K562 (cell line): Measurements from ENCODE around the gene DCHS2. TPM values are rescaled to one million over a fixed set of nuclear protein-coding genes. Genes with fewer than 3 reads are reported as not detected.
A peak's percentile ranks its signal among the peaks of the same experiment; 100 is the strongest.

Source experiments
- ATAC-seq: fragments of 200-7000 bp; cut with Tn5 transposase; 3 replicates; pipeline ENCODE4 v1.9.1; 2020; ENCODE audit warnings: moderate library complexity
- BruUV-seq: library from RNA; stranded (reverse); fragments of 400-500 nt; replicated peaks from 2 replicates; lab custom pipeline; 2021; lab: Mats Ljungman, UMichigan
- CTCF ChIA-PET: fragments of 300-600 bp; formaldehyde crosslinking; extraction: SDS; loops from one replicate; lab custom pipeline; 2021; ENCODE audit warnings: low intra/inter-chr PET ratio; lab: Yijun Ruan, JAX
- POLR2A ChIA-PET: fragments of 300-600, 350-650 bp; sonication (Branson Sonifier 250); formaldehyde crosslinking; extraction: SDS; loops from one replicate; lab custom pipeline; 2021; ENCODE audit warnings: antibody characterized with exemption, inconsistent platforms; lab: Yijun Ruan, JAX
- DNase-seq, 4 experiments: peaks; one replicate each; pipeline versions ENCODE4 v3.0.0 to v3.0.0-alpha.2; 2011 to 2018; ENCODE audit warnings: low spot score in 3 of 4, mixed read lengths in 3 of 4; ENCODE audit errors: extremely low read depth in 1 of 4
- FAIRE-seq: peaks from 2 replicates; lab custom pipeline; 2011; peaks lifted over from hg19 to GRCh38; lab: Jason Lieb, UNC
- H2AFZ ChIP-seq: 2 replicates; pipeline ENCODE4 v1.6.0; 2011; ENCODE audit warnings: low read depth, low read length, control low read depth, inconsistent platforms
- H3K27ac ChIP-seq: fragments of 200-600 bp; 3 replicates; pipeline ENCODE4 v1.8.0; 2011; ENCODE audit warnings: low read depth, mild to moderate bottlenecking, control low read depth, inconsistent platforms, low read length, moderate library complexity, mixed read lengths; ENCODE audit errors: extremely low read depth
- H3K27me3 ChIP-seq, 2 experiments: fragments of 300-600 bp in 1 of 2; 2 replicates in 1 of 2; 3 replicates in 1 of 2; pipeline versions ENCODE4 v1.6.0 to v1.8.0; 2011; ENCODE audit warnings: inconsistent platforms in 2 of 2, low read length in 2 of 2, mild to moderate bottlenecking in 1 of 2, mixed read lengths in 1 of 2, moderate library complexity in 1 of 2; ENCODE audit not compliant: control insufficient read depth in 2 of 2, insufficient read depth in 2 of 2
- H3K36me3 ChIP-seq: fragments of 300-600 bp; 3 replicates; pipeline ENCODE4 v1.8.0; 2011; ENCODE audit warnings: mild to moderate bottlenecking, low read length, inconsistent platforms; ENCODE audit not compliant: control insufficient read depth, insufficient read depth
- H3K4me1 ChIP-seq, 2 experiments: fragments of 200-600 bp in 1 of 2; replicated peaks in 1 of 2; 2 replicates in 1 of 2; 3 replicates in 1 of 2; pipeline versions ENCODE4 v1.5.1 to v1.8.0; 2011; ENCODE audit warnings: inconsistent platforms in 2 of 2, low read length in 2 of 2, mild to moderate bottlenecking in 1 of 2, mixed read lengths in 1 of 2, moderate library complexity in 1 of 2; ENCODE audit not compliant: control insufficient read depth in 2 of 2, insufficient read depth in 2 of 2
- H3K4me2 ChIP-seq: 2 replicates; pipeline ENCODE4 v1.6.1; 2011; ENCODE audit warnings: low read length, control low read depth, inconsistent platforms, mixed read lengths; ENCODE audit not compliant: insufficient read depth
- H3K4me3 ChIP-seq: fragments of 200-600 bp; sonication (generic), shearing (Covaris generic); 2 replicates; pipeline ENCODE4 v1.5.1; 2016; ENCODE audit warnings: control low read depth, inconsistent platforms
- H3K79me2 ChIP-seq: fragments of 200-600 bp; 3 replicates; pipeline ENCODE4 v1.8.0; 2011; ENCODE audit warnings: low read length, inconsistent platforms; ENCODE audit not compliant: control insufficient read depth, insufficient read depth
- H3K9ac ChIP-seq, 2 experiments: 2 replicates each; pipeline versions ENCODE4 v1.6.0 to v1.6.1; 2011; ENCODE audit warnings: low read depth in 2 of 2, low read length in 2 of 2, control low read depth in 1 of 2, inconsistent platforms in 1 of 2, mild to moderate bottlenecking in 1 of 2, mixed read lengths in 1 of 2; ENCODE audit not compliant: insufficient read depth in 1 of 2
- H3K9me1 ChIP-seq: one replicate; pipeline ENCODE4 v1.6.0; 2011; ENCODE audit warnings: inconsistent platforms, mild to moderate bottlenecking, low read length, moderate library complexity; ENCODE audit not compliant: control insufficient read depth, insufficient read depth
- H3K9me3 ChIP-seq: replicated peaks from 2 replicates; pipeline ENCODE4 v1.5.1; 2011; ENCODE audit warnings: low read depth, low read length, inconsistent platforms; ENCODE audit not compliant: control insufficient read depth, insufficient read depth
- H4K20me1 ChIP-seq: replicated peaks from 2 replicates; pipeline ENCODE4 v1.6.1; 2011; ENCODE audit warnings: low read length, inconsistent platforms, mixed read lengths; ENCODE audit not compliant: control insufficient read depth, insufficient read depth
- CHAMP1 ChIP-seq: fragments of 450-650 bp; IDR thresholded peaks from 2 replicates; pipeline ENCODE4 v1.6.1; 2016; ENCODE audit warnings: mild to moderate bottlenecking
- FOXA1 ChIP-seq: fragments of 450-650 bp; IDR thresholded peaks from 2 replicates; pipeline ENCODE4 v1.6.1; 2016; ENCODE audit warnings: mild to moderate bottlenecking, borderline replicate concordance
- GMEB1 ChIP-seq: fragments of 250-450 bp; sonication (Bioruptor Pico); IDR thresholded peaks from 2 replicates; pipeline ENCODE4 v1.4.0; 2020; ENCODE audit warnings: mild to moderate bottlenecking
- HBP1 ChIP-seq: fragments of 450-650 bp; formaldehyde crosslinking; IDR thresholded peaks from 2 replicates; pipeline ENCODE4 v1.4.0; 2022; ENCODE audit warnings: missing genetic modification characterization
- NFXL1 ChIP-seq: fragments of 450-650 bp; formaldehyde crosslinking; IDR thresholded peaks from 2 replicates; pipeline ENCODE4 v1.4.0; 2021; ENCODE audit warnings: mild to moderate bottlenecking
- NR1H2 ChIP-seq: sonication (generic); formaldehyde crosslinking; IDR thresholded peaks from 2 replicates; pipeline ENCODE4 v1.4.0; 2020; ENCODE audit warnings: mild to moderate bottlenecking, missing genetic modification reagents
- SIN3A ChIP-seq, 2 experiments: fragments of 150-350 bp in 1 of 2; IDR thresholded peaks; 2 replicates each; pipeline ENCODE4 v1.6.1; 2011 to 2016; ENCODE audit warnings: borderline replicate concordance in 2 of 2, low read depth in 2 of 2, low read length in 2 of 2, mild to moderate bottlenecking in 2 of 2, moderate library complexity in 2 of 2; ENCODE audit not compliant: control insufficient read depth in 1 of 2
- WGBS: fragments of 100-300 bp; shearing (Covaris generic); methylation state at CpG from one replicate; pipeline ENCODE4 v1.1.6; 2016; ENCODE audit warnings: low coverage, mixed read lengths; ENCODE audit not compliant: insufficient coverage; ENCODE audit errors: missing lambda C conversion rate; 5-methylcytosine and 5-hydroxymethylcytosine counted together
- in situ Hi-C: fragments of 300-500 bp; cut with MboI; formaldehyde crosslinking; loops from 4 replicates; pipeline ENCODE4 v1.15.0; 2018; ENCODE audit warnings: inconsistent platforms, mixed read lengths
- intact Hi-C: fragments of 100-400 bp; cut with micrococcal nuclease; formaldehyde crosslinking; loops from 2 replicates; pipeline ENCODE4 v1.14.2; 2022
- polyA plus RNA-seq, 8 experiments: library from polyadenylated mRNA; depleted of rRNA in 4 of 8; stranded (reverse) in 5 of 8; unstranded in 3 of 8; fragments of >200 nt; fragmentation: Nextera tagmentation in 2 of 8; fragmentation: Illumina TruSeq in 1 of 8; extraction: Ambion mirVana in 2 of 8; extraction: Trizol in 1 of 8; gene quantifications; 2 replicates each; pipeline versions ENCODE4 v1.2.1 to v1.2.3, GENCODE V29; 2011 to 2014; ENCODE audit warnings: inconsistent platforms in 1 of 8, missing spikeins in 1 of 8
- total RNA-seq, 7 experiments: library from RNA; depleted of rRNA in 6 of 7; stranded (reverse); fragments of >200 nt in 6 of 7; fragmentation: Illumina TruSeq in 2 of 7; extraction: Trizol in 2 of 7; gene quantifications; 2 replicates each; pipeline versions ENCODE4 v1.2.1 to v1.2.3, GENCODE V29; 2011 to 2021; ENCODE audit warnings: low replicate concordance in 1 of 7

The DCHS2 gene
- total and polyA plus RNA-seq, 9 of the 15 experiments (the other 6 are each of a cell fraction or from before 2014, with no cell fraction given) = 0.49 to 7.1 (median 5.3) TPM

- Histone ChIP-seq H3K4me2 (peak overlapping the region; percentile 72), H3K79me2 (no peaks in the 10 kb centered on the region; the same call in 2 of the 3 replicates), H2AFZ (peak overlapping the region; percentile 86), H3K9me3 (no peaks in the 10 kb centered on the region; the same call in 1 of the 2 replicates), H3K27me3 (no peaks in the 10 kb centered on the region)
- ATAC-seq (no peak), DNase-seq (no peak)
- 94% methylated on average over 41 of the region's 76 CpGs for WGBS
- intact Hi-C loops = no loop called here
- POLR2A ChIA-PET = interaction anchor here (0.6 kb wide), 1 partner anchor 58 kb away, joined by 3 read pairs; no protein-coding TSS in a partner anchor
- TF ChIP-seq CHAMP1 (0 out of 2 replicates have a peak, but pooled peaks have one; percentile 23), SIN3A (IDR thresholded peaks at IDR 0.05; ENCODE audit: borderline replicate concordance in 2 of 2, control insufficient read depth in 1 of 2, low read depth in 2 of 2, low read length in 2 of 2) (no peak), FOXA1 (no peak), NFXL1 (no peak), HBP1 (CRISPR knock-in tag) (no peak), NR1H2 (CRISPR knock-in tag) (no peak), GMEB1 (CRISPR knock-in tag) (no peak)
- TF ChIP-seq, all 486 proteins: peak for 1
- no peak for FAIRE-seq
- CTCF ChIA-PET = no interaction called here
- peak overlapping the region; percentile 30; the same call in 1 of the 2 replicates for H3K4me3 ChIP-seq
- peak overlapping the region in 1 of 2 experiments; percentile 10; a peak in 2 of 4 replicates for H3K9ac ChIP-seq
- H3K9me1 ChIP-seq = no peaks in the 10 kb centered on the region
- in situ Hi-C loops = no loop called here
- H3K27ac ChIP-seq = no peak overlapping the region
- peaks cover 3 to 22% of the 10 kb centered on the region in 2 experiments; a peak in 3 of 5 replicates for H3K4me1 ChIP-seq
- no TSS peak for BruUV-seq
- H4K20me1 ChIP-seq = no peaks in the 10 kb centered on the region
- no peaks in the 10 kb centered on the region for H3K36me3 ChIP-seq
These were observed 837 bp downstream of the DCHS2 start for GRCh38 chr4:154490583-154491340.
